ENCODE measurements around the gene FNIP2. TPM values are rescaled to one million over a fixed set of nuclear protein-coding genes. Genes with fewer than 3 reads are reported as not detected.

The FNIP2 gene
- total and polyA plus RNA-seq, 10 of the 15 experiments (the other 5 are each of a cell fraction or from before 2014, with no cell fraction given), result 0.03 to 0.38 (median 0.15) TPM

DNA sequence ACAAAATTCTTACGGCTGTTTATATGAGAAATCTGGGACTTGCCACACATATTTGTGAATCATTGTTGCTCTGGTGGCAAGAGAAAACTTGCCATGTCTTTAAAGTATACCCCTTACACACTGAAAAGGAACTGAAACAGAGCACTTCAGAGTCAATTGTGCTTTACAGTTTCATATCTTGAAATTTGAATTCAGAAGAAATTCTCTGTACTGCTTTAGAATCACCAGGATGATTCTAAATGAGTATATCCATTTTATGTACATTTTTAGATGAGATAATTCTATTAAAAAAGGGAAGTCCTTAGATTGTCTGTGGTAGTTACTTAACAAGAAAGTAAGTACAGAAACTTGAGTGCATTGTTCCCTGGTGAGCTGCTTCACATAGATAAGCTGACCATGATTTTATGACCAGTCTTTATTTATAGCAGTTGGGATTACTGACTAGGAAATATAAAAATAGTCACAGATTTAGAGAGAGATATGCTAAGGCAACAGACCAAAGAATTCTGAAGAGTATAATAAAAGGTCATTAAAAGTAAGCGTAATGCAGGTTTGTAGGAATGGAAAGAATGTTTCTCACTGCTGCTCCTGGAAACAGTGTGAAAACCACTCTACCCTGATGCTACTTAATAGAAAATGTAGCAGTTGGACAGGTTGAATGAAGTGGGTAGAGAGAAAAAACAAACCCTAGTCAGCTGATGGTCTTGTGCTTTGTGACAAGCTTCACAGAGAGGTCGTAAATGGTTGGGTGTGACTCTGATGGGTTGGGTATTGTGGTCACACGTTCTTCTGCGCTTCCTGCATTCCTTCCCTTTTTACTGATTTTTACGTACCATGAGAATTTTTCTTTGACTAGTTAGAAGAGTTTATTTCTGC is 41.0 kb downstream of the FNIP2 start (continued):
- TF ChIP-seq, protein P1, sequence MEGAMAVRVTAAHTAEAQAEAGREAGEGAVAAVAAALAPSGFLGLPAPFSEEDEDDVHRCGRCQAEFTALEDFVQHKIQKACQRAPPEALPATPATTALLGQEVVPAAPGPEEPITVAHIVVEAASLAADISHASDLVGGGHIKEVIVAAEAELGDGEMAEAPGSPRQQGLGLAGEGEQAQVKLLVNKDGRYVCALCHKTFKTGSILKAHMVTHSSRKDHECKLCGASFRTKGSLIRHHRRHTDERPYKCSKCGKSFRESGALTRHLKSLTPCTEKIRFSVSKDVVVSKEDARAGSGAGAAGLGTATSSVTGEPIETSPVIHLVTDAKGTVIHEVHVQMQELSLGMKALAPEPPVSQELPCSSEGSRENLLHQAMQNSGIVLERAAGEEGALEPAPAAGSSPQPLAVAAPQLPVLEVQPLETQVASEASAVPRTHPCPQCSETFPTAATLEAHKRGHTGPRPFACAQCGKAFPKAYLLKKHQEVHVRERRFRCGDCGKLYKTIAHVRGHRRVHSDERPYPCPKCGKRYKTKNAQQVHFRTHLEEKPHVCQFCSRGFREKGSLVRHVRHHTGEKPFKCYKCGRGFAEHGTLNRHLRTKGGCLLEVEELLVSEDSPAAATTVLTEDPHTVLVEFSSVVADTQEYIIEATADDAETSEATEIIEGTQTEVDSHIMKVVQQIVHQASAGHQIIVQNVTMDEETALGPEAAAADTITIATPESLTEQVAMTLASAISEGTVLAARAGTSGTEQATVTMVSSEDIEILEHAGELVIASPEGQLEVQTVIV (IDR thresholded peaks at IDR 0.05; ENCODE audit: borderline replicate concordance, partially characterized antibody), result peak; percentile 85
- TF ChIP-seq POLR2AphosphoS2 (IDR thresholded peaks at IDR 0.05; ENCODE audit: low read depth, low read length) (0 out of 2 replicates have a peak, but pooled peaks have one; percentile 13), SP1 (IDR thresholded peaks at IDR 0.05; ENCODE audit: low read depth, low read length) (no peak)

DNA sequence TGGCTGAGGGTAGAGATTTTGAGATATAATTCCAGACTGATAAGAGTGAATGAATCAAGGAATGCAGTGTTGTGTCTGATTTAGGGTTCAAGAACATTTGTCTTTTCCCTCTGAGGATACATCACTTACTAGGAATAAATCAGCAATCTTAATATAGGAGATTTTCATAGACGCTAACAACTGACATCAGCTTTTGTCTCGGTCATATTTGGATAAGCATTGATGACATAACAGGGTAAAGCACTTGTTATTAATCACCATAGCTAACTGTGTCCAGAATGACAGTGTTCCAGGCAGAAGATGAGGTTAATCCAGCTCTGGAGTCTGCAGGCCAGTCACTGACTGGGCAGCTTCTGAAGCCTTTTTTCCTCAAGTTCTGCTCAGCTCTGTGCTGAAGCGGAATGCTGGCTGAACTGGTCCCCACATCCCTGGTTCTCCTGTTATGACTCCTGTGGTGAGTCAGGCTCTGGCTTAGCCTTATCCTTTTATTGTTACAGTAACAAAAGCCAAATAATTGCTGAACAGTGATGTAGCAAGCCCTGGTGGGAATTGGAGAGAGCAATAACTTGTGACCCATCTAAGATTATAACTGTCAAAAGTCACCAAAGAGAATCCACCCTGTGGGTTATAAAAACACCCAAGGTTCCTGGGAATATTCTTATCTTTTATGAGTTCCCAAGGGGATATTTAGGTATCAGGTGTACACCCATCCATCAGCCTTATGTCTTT is 41.8 kb downstream of the FNIP2 start:
- Histone ChIP-seq H4K20me1 (ENCODE audit: control insufficient read depth, insufficient read depth) (no peaks in the 10 kb centered on the region), H3K27me3 (replicated peaks in 1 of 2; ENCODE audit: control insufficient read depth in 2 of 2, insufficient read depth in 2 of 2, low read length in 1 of 2) (no peaks in the 10 kb centered on the region; a peak in 1 of 4 replicates), H3K4me1 (ENCODE audit: control insufficient read depth, insufficient read depth, low read length) (peaks cover 30% of the 10 kb centered on the region), H3K27ac (ENCODE audit: control insufficient read depth, insufficient read depth) (peak overlapping the region; percentile 43), H3K9ac (ENCODE audit: control insufficient read depth, insufficient read depth, low read length) (peak overlapping the region; percentile 67), H3K36me3 (ENCODE audit: control insufficient read depth in 2 of 2, insufficient read depth in 2 of 2, low read length in 1 of 2) (no peaks in the 10 kb centered on the region), H2AFZ (ENCODE audit: control insufficient read depth, low read depth, low read length) (no peak overlapping the region), H3K79me2 (ENCODE audit: control insufficient read depth, insufficient read depth, low read length) (peaks cover 7% of the 10 kb centered on the region), H3K4me2 (ENCODE audit: control insufficient read depth, insufficient read depth) (peak overlapping the region; percentile 89), H3K4me3 (no peak overlapping the region; the same call in 1 of the 2 replicates), H3K9me3 (replicated peaks; ENCODE audit: control insufficient read depth, insufficient read depth, low read length) (no peaks in the 10 kb centered on the region; the same call in 2 of the 3 replicates)
- RAD21 ChIA-PET (ENCODE audit: unreplicated experiment), result interaction anchor here (0.8 to 4.2 kb wide), 20 partner anchors 8 to 396 kb away, joined by 3 to 42 read pairs (median 10); partner anchors contain the start of gene FNIP2
- DNase-seq (ENCODE audit: low read depth, low spot score), result no peak
- peak; percentile 50 for ATAC-seq
- SMC1A ChIA-PET (ENCODE audit: uncharacterized antibody, unreplicated experiment), result interaction anchor here (0.7 to 16.0 kb wide), 23 partner anchors 10 to 349 kb away, joined by 3 to 291 read pairs (median 4); partner anchors contain the start of gene PPID
- FAIRE-seq, result no peak
- intact Hi-C loops (cut with micrococcal nuclease; ENCODE audit: unreplicated experiment), result no loop called here
- WGBS (ENCODE audit: insufficient coverage, insufficient replicate concordance, low lambda C conversion rate, missing lambda C conversion rate), result 33% methylated on average over 3 of the region's 3 CpGs
- CTCF ChIA-PET, result interaction anchor here (0.8 to 3.1 kb wide), 20 partner anchors 9 to 368 kb away, joined by 3 to 22 read pairs (median 6); no protein-coding TSS in a partner anchor
- TSS peak; percentile 79 for BruUV-seq (replicated peaks)
- POLR2A ChIA-PET, result interaction anchor here (0.5 to 4.8 kb wide), 10 partner anchors 11 to 977 kb away, joined by 3 to 52 read pairs (median 6); no protein-coding TSS in a partner anchor
- in situ Hi-C loops (cut with MboI), result no loop called here
- TF ChIP-seq NFIC (IDR thresholded peaks at IDR 0.05; ENCODE audit: low read depth, low read length) (no peak), ATF7 (IDR thresholded peaks at IDR 0.05; ENCODE audit: low read depth) (peak; percentile 54; the same call in 1 of the 2 replicates), MEF2B (IDR thresholded peaks at IDR 0.05; ENCODE audit: partially characterized antibody, poor library complexity, severe bottlenecking) (peak; percentile 84), SMARCA5 (IDR thresholded peaks at IDR 0.05) (peak; percentile 8; the same call in 1 of the 2 replicates), EP300 (IDR thresholded peaks at IDR 0.05; ENCODE audit: borderline replicate concordance in 1 of 2, control insufficient read depth in 1 of 2, low read depth in 2 of 2, low read length in 2 of 2) (peak in 1 of 2 experiments; percentile 2; a peak in 1 of 4 replicates), NR2F1 (conservative IDR thresholded peaks at IDR 0.05) (no peak), BCL11A (IDR thresholded peaks at IDR 0.05; ENCODE audit: low read depth, low read length) (no peak), IRF4 (IDR thresholded peaks at IDR 0.05; ENCODE audit: low read depth, low read length) (0 out of 2 replicates have a peak, but pooled peaks have one; percentile 37), NFYA (IDR thresholded peaks at IDR 0.05; ENCODE audit: borderline replicate concordance, low read depth, low read length) (no peak), SPI1 (IDR thresholded peaks at IDR 0.05; ENCODE audit: borderline replicate concordance, insufficient read depth, low read depth, low read length) (no peak), CBX5 (IDR thresholded peaks at IDR 0.05; ENCODE audit: low read depth) (no peak), SMAD1 (IDR thresholded peaks at IDR 0.05; ENCODE audit: low read depth, partially characterized antibody) (no peak), PKNOX1 (IDR thresholded peaks at IDR 0.05) (no peak)

Measured in GM12878 (cell line).